Kidney glomerular epithelial cell (primary cell): ENCODE data around the gene AKIRIN2.

Experiments used
- DNase-seq: peaks from one replicate; lab custom pipeline; 2025; lab: John Stamatoyannopoulos, UW

AKIRIN2 gene

DNA sequence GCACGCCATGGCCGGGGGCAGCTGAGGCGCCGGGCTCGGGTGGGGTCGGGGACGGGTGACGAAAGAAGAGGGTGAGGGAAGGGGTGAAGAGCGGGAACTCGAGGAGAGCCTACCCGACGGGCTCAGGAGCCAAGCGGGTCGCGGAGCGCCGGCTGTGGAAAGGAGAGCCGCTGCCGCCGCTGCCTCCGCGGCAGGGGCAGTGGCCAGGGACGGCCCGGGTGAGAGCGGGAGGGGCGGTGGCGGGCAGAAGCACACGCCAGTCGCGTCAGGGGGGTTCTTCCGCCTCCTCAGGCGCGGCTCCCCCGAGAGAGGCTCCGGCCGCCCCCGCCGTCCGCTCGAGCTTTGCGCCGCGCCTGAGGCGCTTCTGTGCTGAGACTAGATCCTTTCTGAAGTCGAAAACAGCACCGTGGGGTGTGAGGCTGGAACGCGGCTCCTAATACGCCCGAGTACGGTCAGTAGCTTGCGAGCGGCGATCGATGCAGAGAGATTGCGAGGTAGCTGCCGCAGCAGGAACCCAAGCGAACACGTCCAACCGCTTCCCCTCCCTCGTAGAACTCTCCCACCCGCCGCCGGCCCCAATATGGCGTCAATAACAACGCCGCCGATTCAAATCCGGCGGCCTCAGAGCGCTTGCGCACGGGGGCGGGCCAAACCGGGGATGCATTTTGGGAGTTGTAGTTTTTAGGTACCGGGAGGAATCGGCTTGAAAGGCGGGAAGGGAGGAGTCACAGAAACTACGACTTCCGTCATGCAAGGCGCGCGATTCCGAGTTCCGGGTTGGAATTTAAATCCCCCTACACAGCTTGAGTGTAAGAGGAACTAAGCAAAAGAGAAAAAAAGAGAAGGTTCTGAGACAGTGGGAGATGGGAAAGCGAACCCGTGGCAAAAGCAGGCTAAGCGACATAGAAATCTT, at the start of gene AKIRIN2:
TSS of gene AKIRIN2 (minus strand) at position 558 of the 913 bp plus-strand sequence. CDS start at position 9, 549 bp downstream.
- DNase-seq = peak; percentile 98

DNA sequence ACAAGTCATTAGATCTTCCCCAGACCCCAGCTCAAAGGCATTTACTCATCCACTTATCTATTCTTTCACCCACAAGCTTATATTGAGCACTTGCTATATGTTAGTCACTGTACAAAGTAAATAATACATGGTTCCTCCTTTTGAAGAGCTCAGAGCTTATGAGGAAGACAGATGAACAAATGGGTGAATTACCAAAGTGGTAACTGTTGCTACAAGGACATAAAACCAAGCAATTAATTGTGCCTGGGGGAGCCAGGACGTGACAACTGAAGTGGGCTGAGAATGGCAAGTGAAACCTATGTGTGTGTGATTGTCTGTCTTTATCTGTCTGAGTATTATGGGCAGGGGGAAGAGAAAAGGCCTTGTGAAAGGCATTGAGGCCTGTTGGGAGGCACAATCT, 45.6 kb upstream of the AKIRIN2 start:
- no peak for DNase-seq

DNA sequence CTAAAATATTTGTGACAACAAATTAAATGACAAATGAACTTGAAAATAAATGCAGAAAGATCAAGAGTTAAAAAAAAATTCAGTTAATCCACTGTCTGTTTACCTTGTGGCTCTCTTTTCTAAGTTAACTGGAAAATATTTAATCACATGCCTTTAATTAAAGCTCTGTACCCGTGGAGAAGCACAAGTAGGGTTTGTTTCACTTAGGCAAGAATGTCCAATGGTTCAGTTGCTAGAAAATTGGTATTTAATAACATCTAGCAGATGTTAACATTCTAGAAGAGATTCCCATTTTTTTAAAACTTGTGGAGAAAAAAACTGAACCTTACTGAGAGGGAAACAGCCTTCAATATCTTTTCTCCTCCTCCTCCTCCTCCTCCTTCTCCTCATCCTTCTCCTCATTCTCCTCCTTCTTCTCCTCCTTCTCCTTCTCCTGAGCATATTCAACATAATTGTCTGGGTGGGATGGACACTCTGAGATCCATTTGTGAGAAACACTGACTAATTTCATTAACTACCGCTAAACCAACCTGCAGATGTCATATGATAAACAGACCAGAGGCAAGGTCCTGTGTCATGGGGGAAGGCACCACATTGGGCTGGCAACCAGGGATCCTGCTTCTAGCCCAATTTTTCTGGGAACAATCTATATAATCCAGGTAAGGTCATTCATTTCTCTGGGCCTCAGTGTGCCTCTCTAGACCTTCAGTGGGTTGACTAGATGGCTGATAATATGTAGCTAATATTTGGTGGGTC, 44.1 kb upstream of the AKIRIN2 start:
- no peak for DNase-seq

DNA sequence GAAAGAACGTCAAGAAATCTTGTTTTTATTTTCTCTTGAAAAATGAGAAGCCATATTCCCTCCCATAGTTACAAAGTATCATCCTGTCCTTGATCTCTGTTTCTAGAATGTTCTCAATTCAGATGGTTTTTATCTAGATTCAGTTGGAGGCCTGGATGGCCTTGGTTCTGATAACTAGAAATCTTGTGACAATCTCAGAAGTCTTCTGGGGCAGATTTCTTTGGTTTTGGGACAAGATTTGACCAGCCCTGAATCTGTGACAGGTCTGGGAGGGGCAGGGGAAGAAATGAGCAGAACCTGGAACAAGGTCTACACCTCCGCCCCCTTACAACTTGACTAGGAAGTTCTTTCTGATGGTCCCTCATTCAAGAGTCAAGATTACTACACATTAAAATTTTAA, 41.4 kb upstream of the AKIRIN2 start:
- DNase-seq = no peak

DNA sequence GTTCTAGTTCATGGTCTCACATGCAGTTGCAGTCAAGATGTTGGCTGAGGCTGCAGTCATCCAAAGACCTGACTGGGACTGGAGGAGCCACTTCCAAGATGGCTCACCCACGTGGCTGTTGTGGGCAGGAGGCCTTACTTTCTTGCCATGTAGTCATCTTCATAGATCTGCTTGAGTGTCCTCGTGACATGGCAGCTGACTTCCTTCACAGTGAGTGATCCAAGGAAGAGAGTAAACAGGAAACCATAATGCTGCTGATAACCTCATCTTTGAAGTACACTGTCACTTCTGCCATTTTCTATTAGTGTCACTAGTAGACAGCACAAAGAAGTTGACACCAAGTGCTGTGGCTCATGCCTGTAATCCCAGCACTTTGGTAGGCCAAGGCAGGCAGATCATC, 40.1 kb upstream of the AKIRIN2 start:
- DNase-seq = no peak

DNA sequence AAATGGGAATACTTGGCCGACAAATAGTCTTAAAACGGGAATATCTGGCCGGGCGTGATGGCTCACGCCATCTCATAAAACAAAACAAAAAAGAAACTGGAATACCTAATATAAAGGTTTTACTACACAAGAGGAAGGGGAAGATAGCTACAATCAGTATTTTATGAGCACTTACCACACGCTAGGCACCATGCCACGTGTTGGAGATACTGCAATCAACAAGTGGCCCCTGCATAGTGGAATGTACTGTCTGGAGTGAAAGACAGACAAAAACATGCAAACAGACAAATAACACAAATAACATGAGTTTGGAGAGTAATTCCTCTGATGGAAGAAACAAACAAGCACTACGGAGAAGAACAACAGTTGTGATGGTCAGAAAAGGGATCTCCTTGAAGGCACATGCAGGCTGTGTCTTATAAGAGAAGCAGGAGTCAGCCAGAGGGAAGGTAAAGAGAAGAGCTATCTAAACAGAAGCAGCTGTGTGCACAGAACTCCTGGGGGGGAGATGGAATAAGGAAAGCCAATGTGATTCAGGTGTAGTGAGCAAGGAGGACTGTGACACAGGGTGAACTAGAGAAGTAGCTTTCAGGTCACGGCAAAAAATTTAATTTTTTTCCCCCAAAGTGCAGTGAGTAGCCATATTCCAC, 39.1 kb upstream of the AKIRIN2 start:
- no peak for DNase-seq

DNA sequence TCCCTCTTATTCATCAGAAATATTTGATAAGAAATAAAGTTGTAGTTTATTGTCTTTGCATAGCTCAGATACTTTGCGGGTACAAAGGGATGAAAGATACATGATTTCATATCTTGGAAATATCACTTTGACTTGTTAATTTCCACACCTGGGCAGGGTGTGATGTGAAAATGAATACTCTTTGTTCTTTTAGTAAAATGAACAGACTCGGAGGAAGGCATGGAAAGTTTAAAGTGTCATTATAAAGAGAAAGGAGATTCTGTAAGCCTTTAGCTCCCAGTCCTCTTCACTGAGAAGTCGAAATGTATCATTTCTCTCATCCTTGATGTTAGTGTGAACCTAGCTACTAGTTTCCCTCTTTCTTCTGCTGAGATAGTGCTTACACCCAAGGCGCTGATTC, 36.7 kb upstream of the AKIRIN2 start:
- no peak for DNase-seq

DNA sequence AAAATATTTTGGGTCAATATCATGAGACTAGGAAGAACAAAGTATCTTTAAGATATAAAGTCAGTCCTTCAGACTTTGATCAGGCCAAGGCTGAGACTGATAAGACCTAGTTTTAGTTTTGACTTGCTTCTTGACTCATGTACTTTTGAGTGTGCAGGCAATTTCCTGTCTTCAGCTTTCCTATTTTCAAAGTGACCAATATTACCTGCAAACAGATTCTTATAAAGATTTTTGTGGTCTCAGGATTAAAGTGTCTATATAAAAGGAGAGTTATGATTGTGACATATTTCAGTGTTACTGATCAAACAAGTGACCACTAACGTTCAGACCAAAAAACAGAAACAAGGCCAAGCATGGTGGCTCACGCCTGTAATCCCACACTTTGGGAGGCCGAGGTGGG, 36.0 kb upstream of the AKIRIN2 start:
- DNase-seq = no peak

DNA sequence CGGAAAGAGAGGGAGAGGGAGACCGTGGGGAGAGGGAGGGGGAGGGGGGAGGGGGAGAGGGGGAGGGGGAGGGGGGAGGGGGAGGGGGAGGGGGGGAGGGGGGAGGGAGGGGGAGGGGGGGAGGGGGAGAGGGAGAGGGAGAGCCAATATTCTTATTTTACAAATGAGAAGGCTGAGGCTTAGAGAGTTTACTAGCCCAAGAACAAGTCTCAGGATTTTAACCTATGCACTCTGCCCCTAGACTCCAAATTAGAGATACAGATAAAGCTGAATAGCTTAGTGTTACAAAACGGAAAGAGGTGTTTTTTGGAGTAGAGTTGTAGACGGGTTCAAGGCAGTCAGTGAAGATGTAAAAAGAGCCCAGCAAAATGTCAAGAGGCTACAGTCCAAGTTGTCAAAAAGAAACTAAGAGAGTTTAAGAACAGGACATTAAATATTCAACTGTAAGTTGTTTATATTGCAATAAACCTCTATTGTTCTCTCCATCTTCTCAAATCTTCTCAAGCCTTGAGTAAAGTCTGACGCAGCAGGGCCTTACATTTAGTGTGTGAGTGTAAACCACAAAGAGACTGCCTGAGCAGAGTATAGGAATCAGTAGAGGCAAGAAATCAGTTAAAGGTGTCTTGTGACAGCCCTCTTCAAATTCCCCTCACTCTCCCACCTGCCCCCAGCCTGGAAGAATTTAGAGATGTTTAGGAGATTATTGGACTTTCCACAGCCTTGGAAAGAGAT, 34.9 kb upstream of the AKIRIN2 start:
- DNase-seq = no peak

DNA sequence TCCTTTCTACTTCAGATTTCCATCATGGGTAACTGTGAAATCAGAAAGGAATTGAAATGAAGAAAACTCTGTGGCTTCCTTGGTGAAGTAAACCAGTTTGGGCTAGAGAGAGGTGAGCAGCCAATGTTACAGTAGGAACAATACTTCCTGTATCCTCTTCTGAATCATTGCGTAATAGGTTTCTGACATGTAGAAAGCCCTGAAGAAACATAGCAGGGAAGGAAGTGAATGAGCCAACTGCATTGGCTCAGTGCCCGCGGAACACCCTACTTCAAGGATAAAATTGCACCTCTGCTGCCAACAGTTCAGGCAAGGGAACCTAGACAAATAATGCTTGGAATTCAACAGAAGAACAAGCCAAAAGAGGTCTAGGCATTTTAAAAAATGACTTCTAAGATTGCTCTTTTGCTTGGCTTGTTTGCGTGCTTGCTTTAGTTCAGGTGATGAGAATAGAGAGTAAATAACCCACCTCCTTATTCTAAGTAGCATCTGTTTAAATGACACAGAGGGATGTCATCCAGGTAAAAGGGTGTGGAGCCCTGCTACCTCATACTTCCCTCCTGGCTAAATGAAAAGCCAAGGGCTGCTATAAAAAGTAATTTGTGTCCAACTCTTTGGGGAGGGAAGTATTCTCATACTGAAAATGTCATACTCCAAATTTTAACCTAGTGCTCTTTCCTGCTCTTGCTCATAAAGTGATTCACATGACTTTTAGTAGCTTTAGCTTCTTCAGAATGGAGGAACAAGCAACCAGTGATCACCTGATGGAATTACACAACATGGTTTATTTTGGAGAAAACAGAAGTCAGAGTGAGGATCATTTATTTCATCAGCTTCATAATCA, 30.0 kb upstream of the AKIRIN2 start:
- DNase-seq = peak; percentile 82

DNA sequence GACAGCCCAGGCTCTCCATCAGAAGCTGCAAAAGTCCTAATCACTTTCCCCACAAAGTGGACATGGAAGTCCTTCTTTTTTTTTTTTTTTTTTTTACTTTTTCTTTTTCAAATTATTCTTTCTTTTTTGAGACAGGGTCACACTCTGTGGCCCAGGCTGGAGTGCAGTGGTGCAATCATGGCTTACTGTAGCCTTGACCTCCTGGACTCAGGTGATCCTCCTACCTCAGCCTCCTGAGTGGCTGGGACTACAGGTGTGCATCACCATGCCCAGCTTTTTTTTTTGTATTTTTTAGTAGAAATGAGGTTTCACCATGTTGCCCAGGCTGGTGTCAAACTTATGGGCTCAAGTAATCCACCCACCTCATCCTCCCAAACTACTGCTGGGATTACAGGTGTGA, 29.0 kb upstream of the AKIRIN2 start:
- DNase-seq = no peak

DNA sequence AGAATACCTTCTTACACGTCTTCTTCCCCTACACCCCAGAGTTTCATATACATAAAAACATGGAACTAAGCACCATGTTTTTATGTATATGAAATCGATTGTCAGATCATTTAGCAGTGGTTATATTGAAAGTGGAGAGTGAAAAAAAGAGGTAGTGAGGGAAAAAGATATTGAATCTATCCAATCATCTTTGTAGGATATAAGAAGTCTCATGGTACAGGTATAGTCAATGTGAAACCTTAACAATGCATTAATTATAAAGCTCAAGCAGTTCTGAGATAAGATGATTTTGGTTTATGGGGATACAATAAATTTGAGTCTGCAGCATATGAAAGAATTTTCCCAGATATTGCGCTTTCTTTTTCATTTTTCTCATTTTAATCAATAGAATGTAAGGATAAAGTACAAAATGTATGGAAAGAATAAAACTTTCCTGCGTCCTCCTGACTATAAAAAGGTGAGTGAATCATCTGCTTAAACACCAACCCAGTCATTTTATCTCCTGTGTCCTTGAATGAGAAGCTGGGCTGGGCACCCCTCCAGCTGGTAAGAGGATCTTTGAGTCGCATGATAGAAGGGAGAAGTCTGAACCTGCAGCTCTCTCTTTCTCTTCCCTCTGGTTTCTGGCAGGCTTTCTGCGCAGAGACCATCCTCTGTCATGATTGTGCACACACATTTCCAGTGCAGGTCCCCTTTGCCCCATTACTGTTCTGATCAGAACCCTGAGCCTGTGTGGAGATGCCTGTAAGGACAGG, 28.1 kb upstream of the AKIRIN2 start:
- DNase-seq = no peak

DNA sequence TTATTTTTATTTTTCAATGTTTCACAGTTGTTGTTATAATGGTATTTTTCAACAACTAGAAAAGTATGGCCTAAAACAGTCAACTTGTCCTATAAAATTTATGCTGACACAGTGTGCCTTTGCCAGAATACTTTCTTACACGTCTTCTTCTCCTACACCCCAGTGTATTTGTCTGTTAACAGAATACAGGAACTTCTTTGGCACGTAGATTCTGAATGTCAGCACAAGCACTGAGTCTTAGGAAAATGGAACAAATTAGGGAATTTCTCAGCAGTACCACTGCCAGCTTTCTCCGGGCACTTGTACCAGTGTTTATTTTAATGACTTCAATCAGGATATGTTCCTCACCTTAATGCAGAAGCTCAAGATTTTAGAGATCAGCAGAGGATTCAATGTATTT, 26.7 kb upstream of the AKIRIN2 start:
- DNase-seq = no peak

DNA sequence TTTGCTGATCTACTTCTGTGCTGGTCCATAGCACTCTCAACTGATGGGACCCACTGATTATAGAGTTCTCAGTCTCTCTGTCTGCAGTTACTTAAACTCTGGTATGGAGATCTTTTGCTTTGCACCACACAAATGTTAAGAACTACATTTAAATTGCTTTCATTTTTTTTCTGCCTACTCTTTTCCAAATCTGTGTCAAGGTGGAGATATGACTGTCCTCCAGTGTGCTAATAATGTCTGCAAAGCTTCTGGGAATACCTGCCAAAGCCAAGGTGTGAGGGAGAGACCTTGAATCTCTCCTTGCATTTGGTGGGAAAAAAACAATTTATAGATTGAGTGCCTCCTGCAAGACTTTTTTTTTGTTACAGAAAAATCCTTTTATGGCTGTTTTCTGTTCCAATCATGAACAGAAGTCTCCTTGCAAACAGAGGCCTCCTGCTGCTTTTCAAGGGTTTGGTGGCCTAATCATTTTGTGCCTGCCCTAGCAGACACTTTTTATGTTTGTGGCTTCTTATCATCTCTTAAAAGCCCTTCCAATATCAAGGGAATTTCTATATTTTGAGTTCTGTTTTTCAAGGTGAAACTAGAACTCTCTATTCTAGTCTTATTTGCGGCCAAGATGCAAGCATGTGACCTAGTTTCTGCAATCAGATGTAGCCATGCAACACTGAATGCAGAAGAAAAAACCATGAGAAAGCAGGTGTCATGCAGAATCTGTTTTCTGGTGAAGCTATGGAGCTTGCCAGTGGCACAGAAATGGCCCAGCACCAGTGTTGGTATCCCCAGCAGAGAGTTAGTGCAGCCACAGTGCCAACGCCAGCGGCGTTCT, 23.2 kb upstream of the AKIRIN2 start:
- no peak for DNase-seq

DNA sequence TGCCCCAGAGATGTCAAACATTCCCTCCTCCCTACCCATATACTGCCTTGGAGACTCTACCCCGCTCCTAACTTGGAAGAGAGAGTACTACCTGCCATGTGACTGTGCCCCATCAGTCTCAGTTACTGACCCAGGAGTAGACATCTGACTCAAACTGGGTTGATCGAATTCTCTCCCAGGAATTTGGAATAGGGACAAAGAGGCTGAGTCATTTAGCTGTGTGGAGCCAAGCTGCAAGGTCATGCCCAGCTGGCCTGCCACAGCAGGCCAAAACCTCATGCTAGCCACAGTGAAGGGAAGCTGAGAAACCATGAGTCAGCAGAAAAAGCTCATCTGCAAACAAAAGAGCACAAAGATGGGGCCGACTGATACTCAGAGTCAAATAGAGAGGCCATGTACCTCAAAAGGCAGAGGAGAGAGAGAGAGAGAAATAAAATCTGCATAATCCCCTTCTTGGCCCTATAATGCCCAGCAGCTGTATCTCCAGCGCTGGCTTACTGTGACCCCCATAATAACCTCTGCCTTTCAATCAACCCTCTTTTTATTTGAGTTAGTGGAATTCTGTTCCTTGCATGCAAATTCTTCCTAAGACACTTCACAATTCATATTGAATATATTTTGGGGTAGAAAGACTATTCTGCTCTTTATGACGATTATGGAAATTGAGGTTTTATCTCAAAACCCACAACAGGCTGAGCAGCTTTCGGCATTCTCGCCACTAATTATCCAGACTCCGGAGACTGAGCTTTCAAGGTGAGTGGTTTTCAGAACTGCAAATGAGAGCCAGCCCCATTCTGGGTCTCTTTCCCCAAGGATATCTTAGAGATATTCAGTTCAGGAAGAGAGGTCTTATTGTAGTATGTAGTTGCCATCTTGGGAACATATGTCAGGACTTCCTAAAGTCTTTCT, 21.4 kb upstream of the AKIRIN2 start:
- DNase-seq = peak; percentile 89

DNA sequence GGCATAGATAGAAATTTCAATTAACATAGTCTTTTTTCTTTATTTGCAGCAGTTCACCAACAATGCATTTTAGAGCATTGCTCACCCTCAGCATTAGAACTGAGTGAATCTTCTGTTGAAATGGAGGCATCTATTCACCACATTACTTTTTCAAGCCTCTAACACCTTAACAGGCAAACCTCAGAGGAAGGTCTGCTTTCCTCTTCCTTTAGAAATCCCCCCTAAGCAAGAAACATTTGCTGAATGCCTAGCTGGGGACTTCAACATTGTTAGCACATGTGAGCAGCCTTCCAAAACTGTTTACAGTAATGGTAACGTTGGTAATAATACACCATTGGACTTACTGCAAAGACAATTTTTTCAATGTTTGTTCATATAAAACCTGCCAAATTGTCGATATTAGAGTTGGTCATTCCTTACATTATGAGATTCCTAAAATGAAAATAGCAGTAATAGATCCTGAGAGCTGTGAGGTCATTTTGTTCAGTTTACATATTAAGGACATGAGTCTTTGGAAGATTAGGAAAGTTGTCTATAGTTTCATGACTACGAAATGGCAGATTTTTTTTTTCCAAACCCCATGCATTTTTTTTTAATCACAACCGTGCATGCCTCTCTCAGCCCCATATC, 20.6 kb upstream of the AKIRIN2 start:
- no peak for DNase-seq

DNA sequence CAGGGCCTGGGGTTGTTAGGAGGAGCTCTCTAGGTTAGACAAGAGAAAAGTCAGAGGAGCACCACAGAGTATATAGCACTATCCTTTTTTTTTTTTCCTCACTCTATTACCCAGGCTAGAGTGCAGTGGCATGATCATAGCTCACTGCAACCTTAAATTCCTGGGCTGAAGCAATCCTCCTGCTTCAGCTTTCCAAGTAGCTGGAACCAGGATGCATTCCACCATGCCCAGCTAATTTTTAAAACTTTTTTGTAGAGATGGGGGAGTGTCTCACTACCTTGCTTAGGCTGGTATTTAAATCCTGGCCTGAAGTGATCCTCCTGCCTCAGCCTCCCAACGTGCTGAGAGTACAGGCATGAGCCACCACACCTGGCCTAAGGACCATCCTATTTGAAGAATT, 19.3 kb upstream of the AKIRIN2 start:
- no peak for DNase-seq
